NK-92 treated with Interleukin-12 subunit alpha and Interleukin-12 subunit beta, amount 100 ng/mL, for 24 hours (cell line): ENCODE results near the gene CWC25.
A peak's percentile ranks its signal among the peaks of the same experiment; 100 is the strongest.
"Not testable (repeated sequence)": the region's sequence is repeated elsewhere in the genome, so short reads cannot be mapped to it uniquely, and the experiment has no call there.

Source experiments
- DNase-seq: peaks from one replicate; lab custom pipeline; 2025; lab: John Stamatoyannopoulos, UW

Gene CWC25

DNA sequence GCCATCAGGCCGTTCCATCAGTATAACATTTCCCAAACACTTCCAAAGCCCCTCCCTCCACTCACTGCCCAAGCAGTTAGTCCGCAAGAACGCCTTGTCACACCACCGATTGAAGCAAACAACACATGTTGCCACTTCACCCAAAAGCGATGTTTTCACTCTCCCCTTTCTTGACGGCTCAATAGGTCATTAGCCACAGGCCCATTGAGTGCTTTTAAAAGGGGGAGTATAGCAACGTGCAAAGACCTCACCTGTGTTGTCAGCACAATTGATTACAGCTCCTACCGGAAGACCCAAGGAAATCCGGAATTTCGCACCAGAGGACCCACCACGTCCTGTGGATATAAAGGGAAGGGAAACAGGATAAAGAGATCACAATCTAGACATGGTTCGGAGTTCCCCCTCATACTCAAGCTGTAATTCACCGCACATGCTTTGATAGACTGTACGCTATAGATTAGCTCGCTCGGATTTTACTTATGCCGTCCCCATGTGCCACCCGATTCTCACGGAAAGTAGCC is 27.7 kb upstream of the CWC25 start:
- no peak for DNase-seq

DNA sequence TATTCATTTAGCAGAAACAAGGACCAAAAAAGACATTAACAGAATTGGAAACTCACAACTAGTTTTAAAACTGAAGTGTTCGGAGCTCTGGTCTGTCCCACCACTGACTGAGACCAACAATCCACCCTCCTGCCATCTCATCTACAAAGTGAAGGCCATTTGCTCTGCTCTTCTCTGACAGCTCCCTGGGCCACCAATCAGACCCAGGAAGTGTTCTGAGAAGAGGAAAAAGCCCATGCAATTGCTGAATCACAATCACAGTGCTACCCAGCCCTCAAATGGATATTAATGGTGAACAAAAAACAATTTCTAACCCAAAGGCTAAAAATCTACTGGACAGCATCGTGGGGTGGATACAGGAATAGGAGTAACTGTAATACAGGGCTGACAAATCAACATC is 26.3 kb upstream of the CWC25 start:
- DNase-seq, result no peak

DNA sequence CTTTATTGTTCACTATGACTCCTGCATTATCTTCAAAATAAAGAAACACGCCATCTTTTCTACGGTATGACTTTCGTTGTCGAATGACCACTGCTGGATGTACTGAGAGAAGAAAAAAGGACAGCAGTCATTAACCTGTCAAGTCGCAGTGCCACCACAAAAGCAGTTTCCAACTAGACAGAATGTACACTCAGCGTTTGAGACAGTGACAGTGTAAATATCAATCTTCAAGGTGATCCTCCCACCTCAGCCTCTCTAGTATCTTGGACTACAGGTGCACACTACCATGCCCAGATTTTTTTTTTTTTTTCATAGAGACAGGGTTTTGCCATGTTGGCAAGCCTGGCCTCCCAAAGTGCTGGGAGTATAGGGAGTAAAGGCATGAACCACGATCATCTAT is 25.3 kb upstream of the CWC25 start:
- DNase-seq, result no peak

DNA sequence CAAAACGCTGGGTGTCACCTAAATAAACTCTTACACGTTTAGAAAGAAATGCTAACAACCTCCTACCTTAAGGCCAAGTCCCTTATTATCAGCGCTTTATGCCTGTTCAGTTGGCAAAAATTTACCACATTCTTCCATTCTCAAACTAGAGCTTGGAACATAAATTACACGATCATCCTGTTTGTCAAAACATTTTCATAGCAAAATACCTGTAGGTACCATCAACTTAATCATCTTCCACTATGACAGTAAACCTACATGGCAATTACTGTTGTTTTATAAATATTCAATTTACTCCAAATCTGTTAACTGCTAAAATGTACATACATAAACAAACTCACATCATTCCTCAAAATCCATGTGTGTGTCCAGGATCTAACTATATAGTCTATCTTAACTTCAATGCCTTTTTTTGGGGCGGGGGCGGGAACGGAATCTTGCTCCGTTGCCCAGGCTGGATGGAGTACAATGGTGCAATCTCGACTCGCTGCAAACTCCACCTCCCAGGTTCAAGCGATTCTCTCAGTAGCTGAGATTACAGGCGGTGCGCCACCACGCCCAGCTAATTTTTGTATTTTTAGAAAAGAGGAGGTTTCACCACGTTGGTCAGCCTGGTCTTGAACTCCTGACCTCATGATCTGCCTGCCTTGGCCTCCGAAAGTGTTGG is 24.0 kb upstream of the CWC25 start:
- DNase-seq, result no peak

DNA sequence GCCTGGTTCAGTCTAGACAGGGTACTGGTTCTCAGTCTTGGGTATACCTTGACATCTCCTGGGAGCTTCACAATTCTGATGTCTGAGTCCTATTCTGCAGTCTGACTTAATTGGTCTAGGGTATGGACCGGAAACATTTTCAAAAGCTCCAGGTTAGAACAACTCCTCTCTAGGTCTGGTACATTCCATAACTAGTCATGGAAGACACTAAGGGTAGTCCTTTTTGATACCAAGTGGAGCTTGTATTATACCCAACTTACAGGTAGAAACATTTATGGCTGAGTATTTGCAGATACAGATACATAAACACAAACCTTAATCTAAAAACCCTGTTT is 23.4 kb upstream of the CWC25 start:
- no peak for DNase-seq

DNA sequence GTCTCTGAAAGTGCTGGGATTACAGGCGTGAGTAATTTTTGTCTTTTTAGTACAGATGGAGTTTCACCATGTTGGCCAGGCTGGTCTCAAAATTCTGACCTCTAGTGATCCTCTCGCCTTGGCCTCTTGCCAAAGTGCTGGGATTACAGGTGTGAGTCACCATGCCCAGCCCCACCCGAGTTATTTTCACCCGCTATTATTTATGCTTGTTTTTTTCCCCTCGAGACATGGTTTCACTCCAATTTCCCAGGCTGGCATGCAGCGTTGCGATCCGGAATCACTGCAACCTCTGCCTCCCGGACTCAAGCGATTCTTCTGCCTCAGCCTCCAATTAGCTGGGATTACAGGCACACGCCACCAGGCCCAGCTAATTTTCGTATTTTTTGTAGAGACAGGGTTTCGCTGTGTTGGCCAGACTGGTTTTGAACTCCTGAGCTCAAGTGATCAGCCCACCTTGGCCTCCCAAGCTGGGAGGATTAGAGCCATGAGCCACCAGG is 19.2 kb upstream of the CWC25 start:
- no peak for DNase-seq

DNA sequence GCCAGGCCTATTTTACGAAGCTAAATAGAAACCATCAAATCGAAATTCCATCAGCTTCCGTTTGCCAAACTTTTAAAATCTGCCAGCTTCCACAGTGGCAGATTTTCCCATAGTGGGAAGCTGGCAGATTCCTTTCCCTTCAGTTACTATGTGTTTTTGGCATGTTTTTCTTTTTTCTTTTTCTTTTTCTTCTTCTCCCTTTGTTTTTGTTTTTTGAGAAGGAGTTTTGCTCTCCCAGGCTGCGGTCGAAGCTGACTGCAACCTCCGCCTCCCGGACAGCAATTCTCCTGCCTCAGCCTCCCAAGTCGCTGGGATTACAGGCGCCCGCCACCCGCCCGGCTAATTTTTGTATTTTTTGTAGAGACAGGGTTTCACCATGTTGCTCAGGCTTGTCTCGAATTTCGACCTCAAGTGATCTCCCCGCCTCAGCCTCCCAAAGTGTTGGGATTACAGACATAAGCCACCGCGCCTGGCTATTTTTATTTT is 684 bp upstream of the CWC25 start:
- no peak for DNase-seq

DNA sequence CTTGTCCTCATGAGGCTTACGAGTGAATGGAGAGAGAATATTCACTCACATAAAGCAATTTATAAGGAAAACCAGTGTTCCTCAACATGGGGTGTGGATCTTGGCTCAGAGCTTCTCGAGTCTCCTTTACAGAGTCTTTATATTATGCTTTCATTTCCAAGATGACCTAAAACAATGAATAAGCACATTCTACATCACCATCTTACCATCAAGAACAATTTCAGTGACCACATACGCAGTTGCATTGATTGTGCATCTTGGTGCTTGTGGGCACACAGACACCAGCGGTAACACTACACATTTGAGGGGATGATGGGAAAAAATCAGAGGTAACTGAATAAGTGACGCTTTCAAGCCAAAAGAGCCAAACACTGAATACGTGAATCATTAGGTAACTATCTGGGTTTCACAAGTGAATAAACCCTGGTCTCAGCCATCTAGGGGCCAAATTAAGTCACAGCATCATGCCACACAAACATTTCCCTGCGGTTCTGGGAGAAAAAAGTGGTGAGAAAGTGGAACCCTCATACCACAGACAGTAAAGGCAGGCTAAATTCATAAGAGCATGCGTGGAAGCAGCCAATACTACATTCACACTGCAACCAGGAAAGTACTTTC is 9.4 kb downstream of the CWC25 start:
- no peak for DNase-seq

DNA sequence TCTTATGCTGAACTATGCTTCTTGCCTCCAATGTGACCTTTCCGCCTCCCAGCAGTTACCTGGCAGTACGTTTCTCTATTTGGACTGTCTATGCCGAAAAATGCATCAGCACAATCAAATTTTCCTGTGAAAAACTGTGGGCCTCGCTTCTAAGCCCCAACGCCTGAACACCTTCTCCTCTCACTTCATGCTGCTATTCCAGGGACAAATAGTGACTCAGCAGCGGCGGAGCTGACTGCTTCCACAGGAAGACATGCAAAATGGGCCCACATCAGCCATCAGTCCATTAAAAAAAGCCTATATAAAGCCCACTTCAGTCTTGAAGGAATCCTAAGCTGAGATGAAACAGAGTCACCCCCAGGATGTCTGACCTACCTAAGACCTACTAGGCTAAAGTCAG is 15.3 kb downstream of the CWC25 start:
- no peak for DNase-seq

DNA sequence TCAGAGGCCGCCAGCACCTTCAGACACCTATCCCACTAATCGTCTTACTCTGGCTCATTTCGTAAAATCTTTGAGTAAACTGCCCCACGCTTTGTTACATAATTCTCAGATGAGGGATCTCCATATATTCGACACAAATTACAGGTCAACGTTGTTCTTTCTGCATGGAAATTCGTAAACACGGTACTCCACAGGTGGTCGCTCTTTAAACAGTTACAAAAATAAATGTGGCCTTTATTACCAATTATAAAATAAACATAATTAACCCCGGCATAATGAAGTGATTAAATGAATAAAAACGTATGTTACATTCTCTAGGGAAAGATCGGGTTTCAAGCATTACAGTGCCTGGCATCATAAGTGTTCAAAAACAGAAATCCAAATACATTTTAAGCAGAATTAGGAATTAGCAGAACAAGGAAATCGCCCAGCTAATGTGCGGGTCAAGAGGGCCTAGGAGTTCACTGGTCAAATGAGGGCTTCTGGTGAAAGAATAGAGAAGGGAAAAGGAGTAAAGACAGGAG is 24.8 kb downstream of the CWC25 start:
- no peak for DNase-seq

DNA sequence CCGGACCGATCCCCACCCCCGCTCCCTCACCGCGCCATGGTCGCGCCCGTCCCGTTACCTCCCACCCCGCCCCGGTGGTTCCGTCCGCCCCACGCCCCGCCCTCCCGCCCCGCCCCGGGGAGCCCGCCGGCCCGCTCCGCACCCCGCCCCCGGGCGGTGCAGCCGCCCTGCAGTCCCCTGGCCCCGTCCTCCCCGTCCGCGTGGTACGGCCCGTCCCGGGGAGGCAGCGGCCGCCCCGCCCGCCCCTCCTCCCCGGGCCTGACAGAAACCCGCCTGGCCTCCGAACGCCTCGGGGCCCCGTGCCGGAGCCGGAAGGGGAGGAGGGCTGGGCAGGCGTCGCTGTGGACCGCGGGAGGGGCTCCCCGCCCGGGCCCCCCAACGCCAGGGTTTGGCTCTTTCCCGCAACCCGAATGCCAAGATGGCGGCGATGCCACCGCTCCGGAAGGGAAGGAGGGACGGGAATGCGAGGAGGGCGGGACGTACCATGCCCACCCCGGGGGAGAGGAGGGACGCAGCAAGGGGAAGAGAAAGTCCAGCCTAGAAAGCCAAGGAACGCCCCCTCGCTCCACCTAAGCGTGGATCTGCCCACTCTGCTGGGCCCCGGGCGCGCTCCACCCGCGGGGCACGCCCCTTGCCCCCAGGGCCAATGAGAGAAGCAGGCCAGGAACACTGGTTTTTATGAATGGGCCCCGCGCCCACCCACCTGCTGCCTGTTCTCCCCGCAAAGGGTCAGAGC is 25.5 kb downstream of the CWC25 start, which contains the start of gene PIP4K2B:
TSS of gene PIP4K2B (minus strand) at position 56 of the 736 bp plus-strand sequence. CDS start 132 bp downstream, outside the sequence.
- peak; percentile 93 for DNase-seq

DNA sequence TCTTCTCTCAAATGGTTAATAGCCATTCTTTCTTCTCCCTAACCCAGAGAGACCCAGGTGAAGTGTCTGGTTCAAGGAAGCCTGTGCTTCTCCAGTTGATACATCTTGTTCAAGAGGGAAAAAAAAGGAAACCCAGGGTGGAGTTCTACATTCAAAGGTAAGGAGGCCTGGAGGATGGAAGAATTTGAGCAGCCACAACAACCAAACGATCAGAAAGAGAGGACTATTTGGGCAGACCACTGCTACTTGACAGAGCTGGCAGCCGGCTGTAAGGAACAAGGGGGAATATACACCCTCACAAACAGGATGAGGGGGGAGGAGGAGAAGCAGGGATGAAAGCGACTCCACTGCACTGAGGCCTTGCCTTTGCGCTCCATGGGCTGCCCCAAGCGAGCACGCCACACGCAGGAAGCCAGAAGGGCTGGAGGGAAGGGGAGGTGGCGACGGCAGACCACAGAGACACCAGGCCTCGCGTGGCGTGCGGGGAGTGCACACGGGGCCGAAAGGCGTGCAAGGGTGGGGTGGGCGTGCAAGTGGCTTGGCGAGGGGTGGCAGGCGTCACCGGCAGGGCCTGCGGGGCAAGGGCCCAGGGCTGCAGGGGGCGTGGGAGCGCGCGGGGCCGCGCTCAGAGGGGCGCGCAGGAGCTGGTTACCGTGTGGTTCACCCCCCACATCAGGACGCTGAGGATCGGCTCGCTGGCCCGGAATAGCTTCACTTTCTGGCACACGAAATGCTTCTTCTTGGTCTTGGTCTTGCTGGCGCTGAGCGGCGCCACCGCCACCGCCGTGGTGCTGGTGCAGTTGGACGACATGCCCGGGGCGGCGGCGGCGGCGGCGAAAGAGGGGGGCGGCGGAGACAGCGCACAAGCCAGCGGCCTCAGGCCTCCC is 26.3 kb downstream of the CWC25 start:
- DNase-seq, result peak; percentile 61

DNA sequence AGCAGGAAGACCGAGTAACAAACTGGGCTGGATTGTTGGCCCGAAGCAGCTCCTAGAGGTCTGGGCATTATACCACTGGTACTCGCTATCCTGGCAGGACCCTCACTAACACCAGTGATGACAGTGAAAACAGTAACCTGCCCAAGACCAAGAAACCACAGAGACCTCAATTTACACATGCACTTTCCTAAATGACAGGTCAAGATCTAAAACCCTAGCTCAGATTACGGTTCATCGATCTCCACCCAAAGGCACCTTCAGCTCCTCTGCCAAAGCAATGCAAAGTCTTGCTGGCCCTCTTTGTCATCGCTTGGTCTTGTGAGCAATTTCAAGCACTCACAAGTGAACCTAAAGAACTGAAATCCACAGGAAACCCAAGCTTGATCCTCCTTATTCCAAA is 27.3 kb downstream of the CWC25 start:
- DNase-seq, result no peak

DNA sequence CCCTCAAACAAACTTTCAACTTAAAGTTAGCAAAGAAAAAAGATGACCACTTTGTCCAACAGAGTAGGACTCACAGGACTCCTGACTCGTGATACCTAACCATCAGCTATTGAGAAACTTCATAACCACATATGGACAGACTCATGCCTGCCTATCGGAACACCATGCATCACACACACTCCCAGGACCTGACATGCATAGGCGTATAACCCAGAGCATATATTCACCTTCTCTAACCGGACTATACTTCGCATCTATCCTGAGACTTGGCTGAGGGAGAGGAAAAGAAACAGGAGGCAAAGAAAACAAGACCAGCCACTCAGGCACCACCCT is 28.0 kb downstream of the CWC25 start:
- DNase-seq, result no peak

DNA sequence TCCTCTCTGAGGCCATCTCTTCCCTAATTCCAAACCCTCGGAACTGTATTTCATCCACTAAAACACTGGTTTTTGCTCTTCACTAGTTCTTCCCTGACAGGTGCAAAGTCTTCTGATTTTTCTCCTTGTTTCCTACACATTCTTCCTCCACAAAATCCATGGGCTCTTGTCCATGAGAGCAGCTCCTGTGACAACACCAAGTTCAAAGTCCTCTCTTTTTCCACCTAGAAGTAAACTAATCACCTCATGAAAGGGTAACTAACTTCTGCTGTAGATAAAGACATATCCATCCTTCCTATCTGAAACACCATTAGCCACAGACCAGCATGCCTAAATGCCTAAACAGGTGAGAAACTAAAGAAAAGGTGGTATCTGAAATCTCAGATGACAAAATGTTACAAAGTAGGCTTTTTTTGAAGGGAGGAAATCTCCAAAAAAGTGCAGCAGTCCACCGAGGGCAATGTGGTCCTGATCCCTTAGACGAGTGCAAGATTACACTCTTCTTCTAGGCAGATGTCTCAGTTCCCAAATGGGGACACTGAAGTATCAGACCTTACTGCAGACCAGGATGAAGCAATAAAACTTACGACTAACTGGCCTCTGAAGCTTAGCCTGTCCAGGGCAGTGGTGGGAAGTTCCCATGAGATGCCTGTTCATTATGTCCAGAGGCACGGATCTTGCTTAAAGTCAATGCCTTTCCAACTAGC is 28.5 kb downstream of the CWC25 start:
- DNase-seq, result no peak

DNA sequence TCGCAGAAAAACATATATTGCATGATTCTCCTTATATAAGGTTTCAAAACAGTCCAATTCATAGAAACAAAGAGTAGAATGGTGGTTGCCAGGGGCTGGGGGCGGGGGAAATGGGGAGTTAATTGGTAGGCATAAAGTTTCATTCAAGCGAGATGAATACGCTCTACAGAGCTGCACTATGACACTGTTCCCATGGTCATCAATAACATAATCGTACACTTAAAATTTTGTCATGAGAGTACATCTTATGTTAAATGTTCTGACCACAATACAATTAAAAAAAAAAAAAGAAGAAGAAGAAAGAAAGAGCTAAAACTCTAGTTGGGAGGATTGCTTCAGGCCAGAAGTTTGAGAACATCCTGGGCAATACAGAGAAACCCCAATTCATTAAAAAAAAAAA is 30.9 kb downstream of the CWC25 start:
- DNase-seq, result no peak

DNA sequence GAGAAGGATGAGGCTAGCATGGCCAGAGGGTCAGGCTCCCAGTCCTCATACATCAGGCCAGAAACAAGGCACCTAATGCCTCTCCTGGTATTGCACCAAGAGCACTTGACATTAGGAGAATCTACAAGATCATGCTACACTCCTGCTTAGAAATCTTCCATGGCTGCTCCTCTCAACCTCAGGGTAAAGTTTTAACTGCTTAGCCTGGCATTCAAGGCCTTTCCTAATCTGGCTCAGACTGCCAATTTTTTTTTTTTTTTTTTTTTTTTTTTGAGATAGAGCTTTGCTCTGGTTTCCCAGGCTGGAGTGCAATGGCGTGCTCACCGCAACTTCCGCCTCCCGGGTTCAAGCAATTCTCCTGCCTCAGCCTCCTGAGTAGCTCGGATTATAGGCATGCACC is 34.0 kb downstream of the CWC25 start:
- no peak for DNase-seq

DNA sequence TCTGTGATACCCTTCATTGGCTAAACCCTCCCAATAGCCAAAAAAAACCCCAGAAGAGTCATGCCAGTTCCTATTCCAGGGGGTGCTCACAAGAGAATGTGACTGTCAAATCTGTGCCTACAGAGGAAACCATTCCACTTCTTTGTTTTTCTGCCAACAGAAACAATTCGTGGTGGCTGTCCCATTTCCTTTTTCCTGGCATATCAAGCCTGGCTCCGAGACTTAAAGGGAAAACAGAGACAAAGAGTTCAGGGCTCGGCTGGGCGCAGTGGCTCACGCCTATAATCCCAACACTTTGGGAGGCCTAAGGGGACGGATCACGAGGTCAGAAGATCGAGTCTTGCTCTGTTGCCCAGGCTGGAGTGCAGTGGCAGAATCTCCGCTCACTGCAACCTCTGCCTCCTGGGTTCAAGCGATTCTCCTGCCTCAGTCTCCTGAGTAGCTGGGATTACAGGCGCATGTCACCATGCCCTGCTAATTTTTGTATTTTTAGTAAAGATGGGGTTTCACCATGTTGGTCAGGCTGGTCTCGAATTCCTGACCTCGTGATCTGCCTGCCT is 34.9 kb downstream of the CWC25 start:
- DNase-seq, result not testable (repeated sequence)

DNA sequence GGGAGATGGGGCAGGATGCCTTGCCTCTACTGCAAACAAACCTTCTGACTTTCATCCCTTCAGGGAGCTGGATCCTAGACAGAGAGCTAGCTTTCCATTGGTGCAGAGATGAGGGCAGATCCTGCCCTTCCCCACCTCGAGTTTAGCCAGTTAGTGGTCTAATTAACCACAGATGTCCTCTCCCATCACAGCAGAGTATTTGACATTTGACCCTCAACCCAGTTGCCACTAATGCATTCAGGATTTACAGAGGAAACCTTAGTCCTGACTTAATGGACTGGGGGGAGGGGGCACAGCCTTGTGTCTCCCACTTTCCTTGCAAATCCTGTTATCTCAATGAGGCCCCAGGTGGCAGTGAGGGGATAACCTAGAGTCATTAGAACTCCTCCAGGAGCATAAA is 35.9 kb downstream of the CWC25 start:
- DNase-seq, result no peak

DNA sequence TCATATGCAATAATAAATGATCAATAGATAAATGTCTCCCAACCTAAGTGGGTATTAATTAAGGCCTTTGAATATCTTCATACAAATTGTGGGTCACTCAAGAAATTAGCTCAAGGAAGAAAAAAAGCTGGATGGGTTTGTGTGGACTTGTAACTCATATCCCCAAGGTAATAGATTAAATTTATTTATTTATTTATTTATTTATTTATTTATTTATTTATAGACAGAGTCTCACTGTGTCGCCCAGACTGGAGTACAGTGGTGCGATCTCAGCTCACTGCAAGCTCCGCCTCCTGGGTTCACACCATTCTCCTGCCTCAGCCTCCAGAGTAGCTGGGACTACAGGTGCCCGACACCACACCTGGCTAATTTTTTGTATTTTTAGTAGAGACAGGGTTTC is 37.1 kb downstream of the CWC25 start:
- not testable (repeated sequence) for DNase-seq

DNA sequence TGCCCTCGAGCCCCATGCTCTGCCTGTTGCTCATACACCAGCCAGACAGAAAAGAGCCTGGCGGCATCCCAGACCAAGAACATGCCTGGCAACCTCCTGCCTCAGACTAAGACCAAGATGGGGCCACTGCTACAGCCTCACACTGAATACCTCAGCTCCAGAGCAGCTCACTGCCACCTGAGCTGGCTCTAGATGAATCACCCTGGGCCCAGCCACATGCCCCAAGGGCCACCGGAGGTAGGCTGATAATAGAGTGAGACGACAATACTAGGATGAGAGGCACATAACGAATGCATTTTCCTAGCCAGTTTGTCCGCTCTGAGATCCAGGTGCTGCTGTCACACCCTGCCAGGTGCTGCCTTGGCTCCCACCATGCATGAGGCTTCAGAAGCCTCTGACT is 38.7 kb downstream of the CWC25 start:
- no peak for DNase-seq
